Measurements from ENCODE around the gene MICAL2. TPM values are rescaled to one million over a fixed set of nuclear protein-coding genes. Genes with fewer than 3 reads are reported as not detected.
A peak's percentile ranks its signal among the peaks of the same experiment; 100 is the strongest.

The MICAL2 gene
- total RNA-seq, 1 donor from 2014 or later, result 237 TPM

DNA sequence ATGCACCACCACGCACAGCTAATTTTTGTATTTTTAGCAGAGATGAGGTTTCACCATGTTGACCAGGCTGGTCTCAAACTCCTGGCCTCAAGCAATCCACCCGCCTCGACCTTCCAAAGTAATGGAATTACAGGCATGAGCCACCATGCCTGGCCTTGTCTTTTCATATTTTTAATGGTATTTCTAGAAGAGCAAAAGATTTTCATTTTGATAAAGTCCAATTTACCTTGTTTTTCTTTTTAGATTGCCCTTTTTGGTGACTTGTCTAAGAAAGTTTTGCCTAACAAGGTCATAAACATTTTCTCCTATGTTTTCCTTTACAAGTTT, 45.5 kb upstream of the MICAL2 start:
- DNase-seq (ENCODE audit: low spot score in 2 of 2), result no peak
- TF ChIP-seq, protein P1, sequence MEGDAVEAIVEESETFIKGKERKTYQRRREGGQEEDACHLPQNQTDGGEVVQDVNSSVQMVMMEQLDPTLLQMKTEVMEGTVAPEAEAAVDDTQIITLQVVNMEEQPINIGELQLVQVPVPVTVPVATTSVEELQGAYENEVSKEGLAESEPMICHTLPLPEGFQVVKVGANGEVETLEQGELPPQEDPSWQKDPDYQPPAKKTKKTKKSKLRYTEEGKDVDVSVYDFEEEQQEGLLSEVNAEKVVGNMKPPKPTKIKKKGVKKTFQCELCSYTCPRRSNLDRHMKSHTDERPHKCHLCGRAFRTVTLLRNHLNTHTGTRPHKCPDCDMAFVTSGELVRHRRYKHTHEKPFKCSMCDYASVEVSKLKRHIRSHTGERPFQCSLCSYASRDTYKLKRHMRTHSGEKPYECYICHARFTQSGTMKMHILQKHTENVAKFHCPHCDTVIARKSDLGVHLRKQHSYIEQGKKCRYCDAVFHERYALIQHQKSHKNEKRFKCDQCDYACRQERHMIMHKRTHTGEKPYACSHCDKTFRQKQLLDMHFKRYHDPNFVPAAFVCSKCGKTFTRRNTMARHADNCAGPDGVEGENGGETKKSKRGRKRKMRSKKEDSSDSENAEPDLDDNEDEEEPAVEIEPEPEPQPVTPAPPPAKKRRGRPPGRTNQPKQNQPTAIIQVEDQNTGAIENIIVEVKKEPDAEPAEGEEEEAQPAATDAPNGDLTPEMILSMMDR (IDR thresholded peaks at IDR 0.05), result no peak
- Histone ChIP-seq H3K9me3 (no peaks in the 10 kb centered on the region), H3K4me1 (peaks cover 4 to 16% of the 10 kb centered on the region in 2 donors), H3K27me3 (no peaks in the 10 kb centered on the region), H3K36me3 (no peaks in the 10 kb centered on the region), H3K27ac (no peak overlapping the region), H3K4me3 (no peak overlapping the region)
- intact Hi-C loops (cut with DNase I), result no loop called here

DNA sequence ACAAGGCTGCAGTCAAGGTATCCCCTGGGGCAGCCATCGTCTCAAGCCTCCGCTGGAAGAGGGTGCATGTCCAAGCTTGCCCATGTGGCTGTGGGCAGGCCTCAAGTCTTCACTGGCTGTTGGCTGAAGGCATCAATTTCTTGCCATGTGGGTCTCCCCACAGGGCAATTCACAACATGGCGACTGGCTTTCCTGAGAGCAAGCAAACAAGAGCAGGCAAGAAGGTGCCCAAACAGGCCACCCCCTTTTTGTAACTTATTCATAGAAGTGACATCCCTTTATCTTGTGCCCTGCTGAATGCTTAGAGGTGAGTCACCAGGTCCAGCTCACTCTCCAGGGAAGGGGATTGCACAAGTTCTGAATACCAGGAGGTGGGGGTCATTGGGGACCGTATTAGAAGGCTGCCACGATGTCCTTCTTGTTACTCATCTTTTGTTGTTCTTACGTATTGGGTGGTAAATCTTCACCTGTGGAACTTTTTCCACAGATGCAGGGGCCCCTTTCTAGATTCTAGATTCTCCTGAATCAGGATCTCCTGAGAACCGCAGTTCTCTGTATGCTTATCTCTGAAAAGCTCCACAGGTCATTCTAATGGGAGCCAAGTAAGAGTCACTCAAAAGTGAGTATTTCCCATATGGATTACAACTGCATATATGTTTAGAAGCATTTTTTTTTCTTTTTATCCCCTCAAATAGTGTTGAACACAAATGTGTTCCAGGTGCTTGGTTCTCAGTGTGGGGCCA, 44.2 kb upstream of the MICAL2 start:
- Histone ChIP-seq H3K27me3 (no peaks in the 10 kb centered on the region), H3K36me3 (no peaks in the 10 kb centered on the region), H3K4me1 (peaks cover 4 to 16% of the 10 kb centered on the region in 2 donors), H3K4me3 (no peak overlapping the region), H3K9me3 (no peaks in the 10 kb centered on the region), H3K27ac (peak overlapping the region; percentile 38 to 54)
- TF ChIP-seq, protein P1 (IDR thresholded peaks at IDR 0.05), result no peak
- intact Hi-C loops (cut with DNase I), result loop anchor here (1.0 kb wide), 1 partner anchor 10 kb away; no protein-coding TSS in a partner anchor
- DNase-seq (ENCODE audit: low spot score in 2 of 2), result peak in 1 of 2 donors; percentile 93

DNA sequence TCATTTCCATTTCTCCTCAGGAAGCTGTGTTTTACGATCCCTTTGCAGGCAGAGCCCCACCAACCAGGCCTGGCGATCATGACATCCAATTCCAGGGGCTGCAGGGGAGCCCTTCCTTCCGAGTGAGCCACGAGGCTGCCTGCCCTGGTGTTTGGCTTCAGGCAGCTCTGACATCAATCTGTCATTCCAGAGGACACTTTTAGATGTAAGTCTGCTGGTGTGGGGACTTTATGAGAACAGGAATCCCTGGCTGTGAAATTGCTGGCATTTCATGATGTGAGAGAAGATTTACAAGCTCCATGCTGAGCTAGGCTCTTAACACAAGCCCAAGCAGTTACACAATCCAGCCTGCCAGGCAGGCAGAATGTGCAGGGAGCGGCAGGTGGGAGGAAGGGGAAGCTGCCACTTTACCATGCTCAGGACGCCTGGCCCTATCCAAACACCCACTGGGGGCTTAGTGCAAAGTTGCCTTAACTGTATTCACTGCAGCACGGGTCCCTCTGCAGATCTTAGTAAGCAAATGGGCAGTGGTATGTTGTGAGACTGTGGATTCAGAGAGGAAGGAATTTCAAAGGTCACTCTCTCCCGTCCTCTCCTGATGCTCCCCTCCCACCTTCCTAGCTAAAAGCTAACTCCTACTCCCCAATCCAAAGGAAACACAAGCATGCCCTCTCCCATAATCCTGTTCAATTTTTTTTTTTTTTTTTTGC, 43.4 kb upstream of the MICAL2 start:
- Histone ChIP-seq H3K36me3 (no peaks in the 10 kb centered on the region), H3K27me3 (no peaks in the 10 kb centered on the region), H3K27ac (peak overlapping the region; percentile 38 to 54), H3K4me1 (peaks cover 4 to 16% of the 10 kb centered on the region in 2 donors), H3K4me3 (no peak overlapping the region), H3K9me3 (no peaks in the 10 kb centered on the region)
- peak in 1 of 2 donors; percentile 67 for DNase-seq (ENCODE audit: low spot score in 2 of 2)
- TF ChIP-seq, protein P1 (IDR thresholded peaks at IDR 0.05), result no peak
- intact Hi-C loops (cut with DNase I), result loop anchor here (1.0 kb wide), 1 partner anchor 9 kb away; no protein-coding TSS in a partner anchor

DNA sequence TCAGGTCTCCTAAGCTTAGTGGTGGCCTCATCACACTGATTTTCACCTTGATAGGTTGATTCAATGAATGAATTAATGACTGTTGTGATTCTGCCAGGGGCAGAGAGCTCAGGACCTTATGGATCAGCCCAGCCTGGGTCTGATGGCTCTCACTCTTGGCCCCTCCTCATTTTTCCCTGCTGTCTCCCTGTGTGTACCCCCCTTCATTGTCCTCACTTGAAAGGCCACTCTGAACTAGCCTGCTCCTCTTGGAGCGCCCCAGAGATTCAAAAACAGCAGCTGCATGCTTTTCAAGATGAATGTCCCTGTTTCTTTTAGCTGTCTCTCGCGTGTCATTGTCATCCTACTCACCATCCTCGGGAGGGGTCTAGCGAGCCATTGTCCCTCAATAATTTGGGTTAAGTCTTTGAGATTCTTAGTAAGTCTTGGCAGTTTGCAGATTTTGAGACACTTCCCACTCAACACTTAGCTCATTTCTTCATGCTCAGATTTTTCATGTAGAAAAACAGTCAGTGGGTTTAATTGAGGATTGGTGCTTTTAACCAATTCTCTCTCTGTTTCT, 42.5 kb upstream of the MICAL2 start:
- no peak overlapping the region for H3K4me3 ChIP-seq
- peak in 1 of 2 donors; percentile 8 for DNase-seq (ENCODE audit: low spot score in 2 of 2)
- no peaks in the 10 kb centered on the region for H3K27me3 ChIP-seq
- intact Hi-C loops (cut with DNase I), result no loop called here
- H3K27ac ChIP-seq, result no peak overlapping the region
- TF ChIP-seq, protein P1 (IDR thresholded peaks at IDR 0.05), result no peak
- no peaks in the 10 kb centered on the region for H3K36me3 ChIP-seq
- no peaks in the 10 kb centered on the region for H3K9me3 ChIP-seq
- H3K4me1 ChIP-seq, result peaks cover 4 to 16% of the 10 kb centered on the region in 2 donors

DNA sequence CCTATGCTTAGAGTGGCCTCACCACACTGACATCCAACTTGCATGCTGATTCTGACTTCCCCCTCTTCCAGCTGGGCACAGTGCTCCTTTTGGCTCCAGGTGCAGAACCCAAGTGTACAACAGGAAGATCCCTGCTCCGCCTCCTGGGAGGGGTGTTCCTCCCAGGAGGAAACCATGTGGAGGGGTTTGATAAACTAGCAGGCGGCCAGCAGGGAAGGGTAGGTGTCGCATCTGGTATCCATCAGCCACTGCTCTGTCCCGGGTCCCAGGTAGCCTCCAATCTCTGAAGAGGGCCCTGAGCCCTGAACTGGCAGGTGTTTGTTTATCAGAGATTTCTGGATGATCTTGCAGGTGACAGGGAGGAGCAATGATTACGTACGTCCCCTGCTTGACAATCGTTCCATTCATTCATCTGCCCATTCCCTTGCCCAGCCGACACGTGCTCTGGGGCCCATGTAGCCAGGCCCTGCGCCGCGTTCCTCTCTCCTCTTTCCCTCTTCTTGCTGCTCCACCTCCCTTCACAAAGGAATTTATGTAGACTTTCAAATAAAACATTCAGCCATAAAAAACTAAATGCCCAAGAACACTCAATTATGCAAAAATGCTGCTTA, 41.2 kb upstream of the MICAL2 start:
- no peak overlapping the region for H3K4me3 ChIP-seq

More for the DNA sequence above, 41.2 kb upstream of the MICAL2 start:
- no peak overlapping the region for H3K27ac ChIP-seq
- no peaks in the 10 kb centered on the region for H3K36me3 ChIP-seq
- peak in 1 of 2 donors; percentile 60 for DNase-seq (ENCODE audit: low spot score in 2 of 2)
- peaks cover 4 to 16% of the 10 kb centered on the region in 2 donors for H3K4me1 ChIP-seq
- no peaks in the 10 kb centered on the region for H3K9me3 ChIP-seq
- H3K27me3 ChIP-seq, result no peaks in the 10 kb centered on the region
- intact Hi-C loops (cut with DNase I), result no loop called here
- TF ChIP-seq, protein P1 (IDR thresholded peaks at IDR 0.05), result no peak

All from ascending aorta (tissue), 2 donors.